Liver (tissue), 9 donors: ENCODE results near the gene CNTN5. TPM values are rescaled to one million over a fixed set of nuclear protein-coding genes. Genes with fewer than 3 reads are reported as not detected.

Experiments
- DNase-seq: peaks from one replicate; pipeline ENCODE4 v3.0.0-alpha.2; 2017; ENCODE audit warnings: low spot score
- H3K27ac ChIP-seq, 2 donors: one replicate each; pipeline ENCODE4 v1.7.0; 2013; ENCODE audit warnings: inconsistent platforms in 2 of 2, low read length in 2 of 2, control low read depth in 1 of 2, low read depth in 1 of 2, mild to moderate bottlenecking in 1 of 2
- H3K27me3 ChIP-seq, 4 donors: one replicate each; pipeline versions ENCODE4 v1.6.1 to v1.7.0; 2013; ENCODE audit warnings: low read length in 3 of 4, inconsistent platforms in 1 of 4, mild to moderate bottlenecking in 1 of 4, moderate library complexity in 1 of 4; ENCODE audit not compliant: control insufficient read depth in 4 of 4, insufficient read depth in 4 of 4
- H3K36me3 ChIP-seq, 4 donors: one replicate each; pipeline versions ENCODE4 v1.6.1 to v1.7.0; 2013; ENCODE audit warnings: low read length in 3 of 4, mild to moderate bottlenecking in 3 of 4, low read depth in 1 of 4, moderate library complexity in 1 of 4; ENCODE audit not compliant: control insufficient read depth in 4 of 4, insufficient read depth in 3 of 4
- H3K4me1 ChIP-seq, 4 donors: one replicate each; pipeline versions ENCODE4 v1.6.1 to v1.7.0; 2013; ENCODE audit warnings: low read length in 3 of 4, mild to moderate bottlenecking in 3 of 4, moderate library complexity in 1 of 4; ENCODE audit not compliant: control insufficient read depth in 4 of 4, insufficient read depth in 4 of 4
- H3K4me3 ChIP-seq, 3 donors: one replicate each; pipeline versions ENCODE4 v1.6.1 to v1.7.0; 2013; ENCODE audit warnings: low read length in 3 of 3, control low read depth in 1 of 3, low read depth in 1 of 3, mild to moderate bottlenecking in 1 of 3
- H3K9ac ChIP-seq, 2 donors: one replicate each; pipeline ENCODE4 v1.7.0; 2013; ENCODE audit warnings: low read length in 2 of 2, mild to moderate bottlenecking in 2 of 2, moderate library complexity in 2 of 2, control low read depth in 1 of 2, low read depth in 1 of 2
- H3K9me3 ChIP-seq, 4 donors: one replicate each; pipeline versions ENCODE4 v1.6.1 to v1.7.0; 2013; ENCODE audit warnings: low read length in 3 of 4; ENCODE audit not compliant: control insufficient read depth in 4 of 4
- ATF3 ChIP-seq: IDR thresholded peaks from 2 replicates; pipeline ENCODE4 v1.6.1; 2016; ENCODE audit warnings: antibody characterized with exemption
- EGR1 ChIP-seq, 2 donors: IDR thresholded peaks; 2 replicates each; pipeline ENCODE4 v1.6.1; 2016 to 2018; ENCODE audit warnings: antibody characterized with exemption in 2 of 2, low read depth in 2 of 2
- FOXA1 ChIP-seq: IDR thresholded peaks from 2 replicates; pipeline ENCODE4 v1.6.1; 2016; ENCODE audit warnings: antibody characterized with exemption
- FOXA2 ChIP-seq: IDR thresholded peaks from 2 replicates; pipeline ENCODE4 v1.6.1; 2016; ENCODE audit warnings: antibody characterized with exemption
- HNF4A ChIP-seq, 2 donors: conservative IDR thresholded peaks; 2 replicates each; pipeline ENCODE4 v1.6.1; 2016; ENCODE audit warnings: antibody characterized with exemption in 2 of 2, mild to moderate bottlenecking in 2 of 2
- HNF4G ChIP-seq: IDR thresholded peaks from 2 replicates; pipeline ENCODE4 v1.6.1; 2016; ENCODE audit warnings: antibody characterized with exemption
- JUND ChIP-seq, 2 donors: IDR thresholded peaks; 2 replicates each; pipeline ENCODE4 v1.6.1; 2016; ENCODE audit warnings: antibody characterized with exemption in 2 of 2
- NR2F2 ChIP-seq: IDR thresholded peaks from 2 replicates; pipeline ENCODE4 v1.6.1; 2016; ENCODE audit warnings: antibody characterized with exemption
- RAD21 ChIP-seq, 2 donors: IDR thresholded peaks; 2 replicates each; pipeline ENCODE4 v1.6.1; 2016; ENCODE audit warnings: antibody characterized with exemption in 2 of 2, mild to moderate bottlenecking in 2 of 2
- REST ChIP-seq: IDR thresholded peaks from 2 replicates; pipeline ENCODE4 v1.6.1; 2016; ENCODE audit warnings: antibody characterized with exemption, mild to moderate bottlenecking
- RXRA ChIP-seq, 2 donors: IDR thresholded peaks; 2 replicates each; pipeline ENCODE4 v1.6.1; 2017 to 2018; ENCODE audit warnings: antibody characterized with exemption in 2 of 2, mild to moderate bottlenecking in 1 of 2
- SP1 ChIP-seq: IDR thresholded peaks from 2 replicates; pipeline ENCODE4 v1.6.1; 2018; ENCODE audit warnings: antibody characterized with exemption, mild to moderate bottlenecking
- TAF1 ChIP-seq: conservative IDR thresholded peaks from 2 replicates; pipeline ENCODE4 v1.6.1; 2016; ENCODE audit warnings: antibody characterized with exemption, mild to moderate bottlenecking
- YY1 ChIP-seq: IDR thresholded peaks from 2 replicates; pipeline ENCODE4 v1.6.1; 2016; ENCODE audit warnings: antibody characterized with exemption, mild to moderate bottlenecking
- WGBS: extraction: QIAGEN DNeasy Blood & Tissue Kit; methylation state at CpG from one replicate; pipeline ENCODE4 v1.1.7; 2013; 5-methylcytosine and 5-hydroxymethylcytosine counted together
- polyA plus RNA-seq, 2 donors: library from polyadenylated mRNA; stranded (reverse) in 1 of 2; unstranded in 1 of 2; fragments of 200-250 nt in 1 of 2; fragments of >200 nt in 1 of 2; fragmentation: Nextera tagmentation in 1 of 2; extraction: Ambion mirVana in 1 of 2; gene quantifications; one replicate each; pipeline versions ENCODE4 v1.2.1 to v1.2.3, GENCODE V29; 2013 to 2015
- total RNA-seq, 2 donors: library from RNA; depleted of rRNA; stranded (reverse); fragments of >200 nt; gene quantifications; one replicate each; pipeline ENCODE4 v1.2.3, GENCODE V29; 2014
- TF ChIP-seq, protein P1 (sequence below): fragments of 150-350 bp; IDR thresholded peaks from 2 replicates; pipeline ENCODE4 v1.5.1; 2017; ENCODE audit warnings: improper control_type of control experiment, low read depth, low read length; ENCODE audit not compliant: missing input control
- TF ChIP-seq, protein P2 (sequence below): IDR thresholded peaks from 2 replicates; pipeline ENCODE4 v1.6.1; 2016; ENCODE audit warnings: antibody characterized with exemption
- TF ChIP-seq, protein P3 (sequence below): IDR thresholded peaks from 2 replicates; pipeline ENCODE4 v1.6.1; 2016; ENCODE audit warnings: antibody characterized with exemption
- donor health status: healthy.
- donor health status: healthy.
- donor health status: healthy.
- donor health status: healthy.
- donor health status: healthy.

CNTN5 gene
- total and polyA plus RNA-seq, 4 donors = 0.01 to 0.08 (median 0.04) TPM

GRCh38 chr11:99630629-99631028 is 609.9 kb downstream of the CNTN5 start:
- no peak for TF ChIP-seq TAF1
- no peak for TF ChIP-seq EGR1 (IDR thresholded peaks at IDR 0.05; ENCODE audit: low read depth in 2 of 2)
- no peak for TF ChIP-seq RAD21 (IDR thresholded peaks at IDR 0.05)
- TF ChIP-seq, protein P1, sequence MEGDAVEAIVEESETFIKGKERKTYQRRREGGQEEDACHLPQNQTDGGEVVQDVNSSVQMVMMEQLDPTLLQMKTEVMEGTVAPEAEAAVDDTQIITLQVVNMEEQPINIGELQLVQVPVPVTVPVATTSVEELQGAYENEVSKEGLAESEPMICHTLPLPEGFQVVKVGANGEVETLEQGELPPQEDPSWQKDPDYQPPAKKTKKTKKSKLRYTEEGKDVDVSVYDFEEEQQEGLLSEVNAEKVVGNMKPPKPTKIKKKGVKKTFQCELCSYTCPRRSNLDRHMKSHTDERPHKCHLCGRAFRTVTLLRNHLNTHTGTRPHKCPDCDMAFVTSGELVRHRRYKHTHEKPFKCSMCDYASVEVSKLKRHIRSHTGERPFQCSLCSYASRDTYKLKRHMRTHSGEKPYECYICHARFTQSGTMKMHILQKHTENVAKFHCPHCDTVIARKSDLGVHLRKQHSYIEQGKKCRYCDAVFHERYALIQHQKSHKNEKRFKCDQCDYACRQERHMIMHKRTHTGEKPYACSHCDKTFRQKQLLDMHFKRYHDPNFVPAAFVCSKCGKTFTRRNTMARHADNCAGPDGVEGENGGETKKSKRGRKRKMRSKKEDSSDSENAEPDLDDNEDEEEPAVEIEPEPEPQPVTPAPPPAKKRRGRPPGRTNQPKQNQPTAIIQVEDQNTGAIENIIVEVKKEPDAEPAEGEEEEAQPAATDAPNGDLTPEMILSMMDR = no peak
- DNase-seq = no peak
- Histone ChIP-seq H3K9ac (no peak overlapping the region), H3K4me3 (no peak overlapping the region), H3K4me1 (no peaks in the 10 kb centered on the region), H3K36me3 (no peaks in the 10 kb centered on the region), H3K27me3 (no peaks in the 10 kb centered on the region), H3K9me3 (no peaks in the 10 kb centered on the region), H3K27ac (no peak overlapping the region)
- WGBS = 84% methylated on average over 5 of the region's 5 CpGs

- WGBS = 65% methylated on average over 1 of the region's 1 CpG
- TF ChIP-seq HNF4G = no peak
- TF ChIP-seq JUND (IDR thresholded peaks at IDR 0.05) = no peak
- no peak for TF ChIP-seq HNF4A (conservative IDR thresholded peaks at IDR 0.05)
- TF ChIP-seq RAD21 (IDR thresholded peaks at IDR 0.05) = no peak
- TF ChIP-seq EGR1 (IDR thresholded peaks at IDR 0.05; ENCODE audit: low read depth in 2 of 2) = no peak
- no peak for TF ChIP-seq YY1
- TF ChIP-seq TAF1 = no peak
- TF ChIP-seq REST = no peak
- no peak for TF ChIP-seq SP1
- TF ChIP-seq, protein P2, sequence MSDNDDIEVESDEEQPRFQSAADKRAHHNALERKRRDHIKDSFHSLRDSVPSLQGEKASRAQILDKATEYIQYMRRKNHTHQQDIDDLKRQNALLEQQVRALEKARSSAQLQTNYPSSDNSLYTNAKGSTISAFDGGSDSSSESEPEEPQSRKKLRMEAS = no peak
- TF ChIP-seq, protein P1 = no peak
- no peak for TF ChIP-seq FOXA2
- no peak for TF ChIP-seq ATF3
- TF ChIP-seq, protein P3, sequence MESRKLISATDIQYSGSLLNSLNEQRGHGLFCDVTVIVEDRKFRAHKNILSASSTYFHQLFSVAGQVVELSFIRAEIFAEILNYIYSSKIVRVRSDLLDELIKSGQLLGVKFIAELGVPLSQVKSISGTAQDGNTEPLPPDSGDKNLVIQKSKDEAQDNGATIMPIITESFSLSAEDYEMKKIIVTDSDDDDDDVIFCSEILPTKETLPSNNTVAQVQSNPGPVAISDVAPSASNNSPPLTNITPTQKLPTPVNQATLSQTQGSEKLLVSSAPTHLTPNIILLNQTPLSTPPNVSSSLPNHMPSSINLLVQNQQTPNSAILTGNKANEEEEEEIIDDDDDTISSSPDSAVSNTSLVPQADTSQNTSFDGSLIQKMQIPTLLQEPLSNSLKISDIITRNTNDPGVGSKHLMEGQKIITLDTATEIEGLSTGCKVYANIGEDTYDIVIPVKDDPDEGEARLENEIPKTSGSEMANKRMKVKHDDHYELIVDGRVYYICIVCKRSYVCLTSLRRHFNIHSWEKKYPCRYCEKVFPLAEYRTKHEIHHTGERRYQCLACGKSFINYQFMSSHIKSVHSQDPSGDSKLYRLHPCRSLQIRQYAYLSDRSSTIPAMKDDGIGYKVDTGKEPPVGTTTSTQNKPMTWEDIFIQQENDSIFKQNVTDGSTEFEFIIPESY = no peak
- no peak for TF ChIP-seq NR2F2
- no peak for TF ChIP-seq RXRA (IDR thresholded peaks at IDR 0.05)
- TF ChIP-seq FOXA1 = no peak
- H3K9me3 ChIP-seq = no peaks in the 10 kb centered on the region
- H3K27me3 ChIP-seq = no peaks in the 10 kb centered on the region
- no peak overlapping the region for H3K4me3 ChIP-seq
- H3K4me1 ChIP-seq = no peaks in the 10 kb centered on the region
- no peaks in the 10 kb centered on the region for H3K36me3 ChIP-seq
- no peak for DNase-seq
- no peak overlapping the region for H3K9ac ChIP-seq
- no peak overlapping the region for H3K27ac ChIP-seq
Measured at GRCh38 chr11:99631618-99632017, 610.9 kb downstream of the CNTN5 start.
